Bronchial epithelial cell (primary cell): Measurements from ENCODE around the gene MCUB. TPM values are rescaled to one million over a fixed set of nuclear protein-coding genes. Genes with fewer than 3 reads are reported as not detected.

Source experiments
- DNase-seq: peaks from one replicate; pipeline ENCODE4 v3.0.0-alpha.2; 2010; ENCODE audit warnings: low read depth
- FAIRE-seq: peaks from 2 replicates; lab custom pipeline; 2011; peaks lifted over from hg19 to GRCh38; lab: Jason Lieb, UNC
- H3K27me3 ChIP-seq: 2 replicates; pipeline ENCODE4 v1.5.1; 2011; ENCODE audit warnings: low read length; ENCODE audit not compliant: control insufficient read depth, insufficient read depth
- H3K36me3 ChIP-seq: 2 replicates; pipeline ENCODE4 v1.5.1; 2011; ENCODE audit warnings: low read length; ENCODE audit not compliant: control insufficient read depth, insufficient read depth
- H3K4me3 ChIP-seq: 2 replicates; pipeline ENCODE4 v1.5.1; 2011; ENCODE audit warnings: mild to moderate bottlenecking, low read depth, low read length, control low read depth
- total RNA-seq: library from RNA; depleted of rRNA; stranded (reverse); fragments of >200 nt; gene quantifications from 2 replicates; pipeline ENCODE4 v1.2.1, GENCODE V29; 2014
- TF ChIP-seq, protein P1 (sequence below): IDR thresholded peaks from 2 replicates; pipeline ENCODE4 v1.5.1; 2011; ENCODE audit warnings: mild to moderate bottlenecking, moderate library complexity, low read length, control low read depth, inconsistent platforms; ENCODE audit not compliant: insufficient read depth, severe bottlenecking

The MCUB gene
- total RNA-seq, 1 donor from 2014 or later = 4.7 TPM

GRCh38 chr4:109708435-109708834 is 148.4 kb downstream of the MCUB start:
- H3K4me3 ChIP-seq = no peak overlapping the region
- FAIRE-seq = no peak
- H3K36me3 ChIP-seq = no peaks in the 10 kb centered on the region
- TF ChIP-seq, protein P1, sequence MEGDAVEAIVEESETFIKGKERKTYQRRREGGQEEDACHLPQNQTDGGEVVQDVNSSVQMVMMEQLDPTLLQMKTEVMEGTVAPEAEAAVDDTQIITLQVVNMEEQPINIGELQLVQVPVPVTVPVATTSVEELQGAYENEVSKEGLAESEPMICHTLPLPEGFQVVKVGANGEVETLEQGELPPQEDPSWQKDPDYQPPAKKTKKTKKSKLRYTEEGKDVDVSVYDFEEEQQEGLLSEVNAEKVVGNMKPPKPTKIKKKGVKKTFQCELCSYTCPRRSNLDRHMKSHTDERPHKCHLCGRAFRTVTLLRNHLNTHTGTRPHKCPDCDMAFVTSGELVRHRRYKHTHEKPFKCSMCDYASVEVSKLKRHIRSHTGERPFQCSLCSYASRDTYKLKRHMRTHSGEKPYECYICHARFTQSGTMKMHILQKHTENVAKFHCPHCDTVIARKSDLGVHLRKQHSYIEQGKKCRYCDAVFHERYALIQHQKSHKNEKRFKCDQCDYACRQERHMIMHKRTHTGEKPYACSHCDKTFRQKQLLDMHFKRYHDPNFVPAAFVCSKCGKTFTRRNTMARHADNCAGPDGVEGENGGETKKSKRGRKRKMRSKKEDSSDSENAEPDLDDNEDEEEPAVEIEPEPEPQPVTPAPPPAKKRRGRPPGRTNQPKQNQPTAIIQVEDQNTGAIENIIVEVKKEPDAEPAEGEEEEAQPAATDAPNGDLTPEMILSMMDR = no peak
- H3K27me3 ChIP-seq = no peaks in the 10 kb centered on the region
- DNase-seq = no peak

- DNase-seq (no peak), FAIRE-seq (no peak)
- no peak overlapping the region for H3K4me3 ChIP-seq
- TF ChIP-seq, protein P1 = no peak
- no peaks in the 10 kb centered on the region for H3K36me3 ChIP-seq
- no peaks in the 10 kb centered on the region for H3K27me3 ChIP-seq
These were observed 148.9 kb downstream of the MCUB start for GRCh38 chr4:109708990-109709389.

- FAIRE-seq (no peak), DNase-seq (no peak)
- H3K27me3 ChIP-seq = no peaks in the 10 kb centered on the region
- no peak overlapping the region for H3K4me3 ChIP-seq
- TF ChIP-seq, protein P1 = no peak
- peaks cover 4% of the 10 kb centered on the region for H3K36me3 ChIP-seq
These were observed 153.5 kb downstream of the MCUB start for GRCh38 chr4:109713500-109713899.

DNA sequence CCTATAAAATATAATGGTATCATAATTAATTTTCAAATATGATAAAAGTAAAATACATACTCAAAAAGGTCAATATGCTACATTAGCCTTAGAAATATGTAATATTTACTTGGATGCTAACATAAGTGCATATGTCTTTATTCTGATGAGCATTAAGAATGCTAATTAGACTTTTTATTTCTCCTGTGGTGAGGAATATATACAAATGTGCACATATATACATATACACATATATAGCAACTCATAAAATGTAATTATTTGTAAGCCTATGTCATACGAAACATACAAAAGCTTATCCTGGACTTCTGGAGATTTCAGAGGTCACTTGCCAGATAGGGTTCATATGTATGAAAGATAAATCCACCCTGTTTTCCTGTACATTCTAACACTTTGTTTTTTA is 158.7 kb downstream of the MCUB start:
- Histone ChIP-seq H3K27me3 (no peaks in the 10 kb centered on the region), H3K4me3 (no peak overlapping the region), H3K36me3 (peaks cover 4% of the 10 kb centered on the region)
- no peak for FAIRE-seq
- DNase-seq = no peak
- TF ChIP-seq, protein P1 = no peak

DNA sequence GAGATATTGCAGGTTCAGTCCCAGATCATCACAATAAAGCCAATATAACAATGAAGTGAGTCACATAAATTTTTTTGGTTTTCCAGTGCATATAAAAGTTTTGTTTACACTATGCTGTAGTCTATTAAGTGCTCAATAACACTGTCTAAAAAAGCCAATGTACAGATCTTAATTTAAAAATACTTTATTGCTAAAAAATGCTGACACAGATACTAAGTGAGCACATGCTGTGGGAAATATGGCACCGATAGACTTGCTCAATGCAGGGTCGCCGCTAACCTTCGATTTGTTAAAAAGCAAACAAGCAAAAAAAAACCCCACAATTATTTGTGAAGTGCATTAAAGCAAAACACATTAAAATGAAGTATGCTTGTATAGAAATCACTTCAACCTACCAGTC is 159.6 kb downstream of the MCUB start:
- H3K27me3 ChIP-seq = no peaks in the 10 kb centered on the region
- H3K36me3 ChIP-seq = peaks cover 2% of the 10 kb centered on the region
- DNase-seq (no peak), FAIRE-seq (no peak)
- TF ChIP-seq, protein P1 = no peak
- H3K4me3 ChIP-seq = no peak overlapping the region

- Histone ChIP-seq H3K36me3 (peaks cover 2% of the 10 kb centered on the region), H3K27me3 (no peaks in the 10 kb centered on the region), H3K4me3 (no peak overlapping the region)
- TF ChIP-seq, protein P1 = no peak
- FAIRE-seq (no peak), DNase-seq (peak; percentile 58)
These were observed 161.0 kb downstream of the MCUB start for GRCh38 chr4:109721033-109721432.
